Endothelial cell of umbilical vein (primary cell): Measurements from ENCODE around the gene CYFIP2. TPM values are rescaled to one million over a fixed set of nuclear protein-coding genes. Genes with fewer than 3 reads are reported as not detected.

ENCODE experiments used
- BruUV-seq: library from RNA; stranded (reverse); fragments of 400-500 nt; replicated peaks from 2 replicates; lab custom pipeline; 2021; lab: Mats Ljungman, UMichigan
- CTCF ChIA-PET: fragments of 300-600, 350-600 bp; sonication (Branson Sonifier 250); formaldehyde crosslinking; loops from one replicate; lab custom pipeline; 2021; ENCODE audit warnings: antibody characterized with exemption, inconsistent platforms; lab: Charles Lee
- POLR2A ChIA-PET: fragments of 300-600, 350-600 bp; sonication (Branson Sonifier 250); formaldehyde crosslinking; loops from one replicate; lab custom pipeline; 2021; ENCODE audit warnings: antibody characterized with exemption, inconsistent platforms; lab: Charles Lee
- DNase-seq: peaks from one replicate; pipeline ENCODE4 v3.0.0-alpha.2; 2011; ENCODE audit warnings: low read depth, low spot score
- FAIRE-seq: peaks from 2 replicates; lab custom pipeline; 2011; peaks lifted over from hg19 to GRCh38; lab: Jason Lieb, UNC
- H2AFZ ChIP-seq: 2 replicates; pipeline ENCODE4 v1.6.0; 2012; ENCODE audit warnings: low read depth, low read length, control low read depth, inconsistent platforms
- H3K27ac ChIP-seq: 2 replicates; pipeline ENCODE4 v1.5.1; 2011; ENCODE audit warnings: low read depth, mild to moderate bottlenecking, control low read depth, low read length, moderate library complexity; ENCODE audit not compliant: insufficient read depth
- H3K27me3 ChIP-seq, 2 experiments: 2 replicates each; pipeline versions ENCODE4 v1.6.0 to v1.6.1; 2011; ENCODE audit warnings: low read length in 2 of 2, mixed read lengths in 1 of 2; ENCODE audit not compliant: control insufficient read depth in 2 of 2, insufficient read depth in 2 of 2
- H3K36me3 ChIP-seq, 2 experiments: 2 replicates in 1 of 2; 3 replicates in 1 of 2; pipeline ENCODE4 v1.5.1; 2011; ENCODE audit warnings: low read length in 2 of 2, mild to moderate bottlenecking in 1 of 2, moderate library complexity in 1 of 2; ENCODE audit not compliant: control insufficient read depth in 2 of 2, insufficient read depth in 2 of 2; ENCODE audit errors: extremely low read depth in 1 of 2
- H3K4me1 ChIP-seq: 3 replicates; pipeline ENCODE4 v1.5.1; 2011; ENCODE audit warnings: mild to moderate bottlenecking, low read length; ENCODE audit not compliant: control insufficient read depth, insufficient read depth; ENCODE audit errors: extremely low read depth
- H3K4me2 ChIP-seq: 2 replicates; pipeline ENCODE4 v1.6.1; 2011; ENCODE audit warnings: low read length, control low read depth, mixed read lengths; ENCODE audit not compliant: insufficient read depth
- H3K4me3 ChIP-seq, 3 experiments: fragments of 200-600 bp in 1 of 3; sonication (generic), shearing (Covaris generic) in 1 of 3; replicated peaks in 1 of 3; 2 replicates each; pipeline ENCODE4 v1.5.1; 2011 to 2016; ENCODE audit warnings: control low read depth in 3 of 3, low read length in 3 of 3, mild to moderate bottlenecking in 2 of 3, inconsistent platforms in 1 of 3, low read depth in 1 of 3, moderate library complexity in 1 of 3; ENCODE audit not compliant: insufficient read depth in 1 of 3
- H3K79me2 ChIP-seq: 2 replicates; pipeline ENCODE4 v1.6.0; 2012; ENCODE audit warnings: low read length, inconsistent platforms; ENCODE audit not compliant: control insufficient read depth, insufficient read depth
- H3K9ac ChIP-seq: replicated peaks from 2 replicates; pipeline ENCODE3; 2011; ENCODE audit warnings: low read length, control low read depth; ENCODE audit not compliant: insufficient read depth; ENCODE audit errors: extremely low read depth
- H3K9me1 ChIP-seq: replicated peaks from 3 replicates; pipeline ENCODE4 v1.6.0; 2011; ENCODE audit warnings: mild to moderate bottlenecking, low read length; ENCODE audit not compliant: control insufficient read depth, insufficient read depth; ENCODE audit errors: extremely low read depth
- H3K9me3 ChIP-seq: replicated peaks from 2 replicates; pipeline ENCODE4 v1.5.1; 2012; ENCODE audit warnings: low read length, inconsistent platforms; ENCODE audit not compliant: control insufficient read depth, insufficient read depth
- H4K20me1 ChIP-seq: replicated peaks from 2 replicates; pipeline ENCODE3; 2011; ENCODE audit warnings: mild to moderate bottlenecking, low read length; ENCODE audit not compliant: control insufficient read depth, insufficient read depth; ENCODE audit errors: extremely low read depth
- EZH2 ChIP-seq: IDR thresholded peaks from 2 replicates; pipeline ENCODE4 v1.6.1; 2012; ENCODE audit warnings: borderline replicate concordance, low read depth, mild to moderate bottlenecking, moderate library complexity, low read length, inconsistent platforms; ENCODE audit not compliant: severe bottlenecking
- FOS ChIP-seq: IDR thresholded peaks from 2 replicates; pipeline ENCODE4 v1.6.1; 2011; ENCODE audit warnings: mild to moderate bottlenecking, low read length, moderate library complexity, borderline replicate concordance; ENCODE audit not compliant: insufficient read depth
- JUN ChIP-seq: IDR thresholded peaks from 2 replicates; pipeline ENCODE4 v1.6.1; 2011; ENCODE audit warnings: borderline replicate concordance, low read depth; ENCODE audit not compliant: insufficient read length, insufficient read depth
- MYC ChIP-seq: IDR thresholded peaks from one replicate; pipeline ENCODE4 v1.6.1; 2011; ENCODE audit warnings: mild to moderate bottlenecking, low read depth, low read length
- POLR2A ChIP-seq: IDR thresholded peaks from 2 replicates; pipeline ENCODE4 v1.6.1; 2012; ENCODE audit warnings: low read depth, mild to moderate bottlenecking, control low read depth, low read length
- POLR2AphosphoS5 ChIP-seq: IDR thresholded peaks from 2 replicates; pipeline ENCODE4 v1.6.1; 2012; ENCODE audit warnings: low read depth, mild to moderate bottlenecking, control low read depth, low read length, moderate library complexity; ENCODE audit not compliant: insufficient read depth
- dilution Hi-C: fragments of 300-500 bp; cut with MboI; formaldehyde crosslinking; loops from one replicate; pipeline ENCODE4 v1.15.0; 2019; ENCODE audit warnings: low sequenced_read_pairs; ENCODE audit not compliant: extremely low pct_ligation_motif_present
- intact Hi-C: fragments of 100-400 bp; cut with micrococcal nuclease; formaldehyde crosslinking; loops from one replicate; pipeline ENCODE4 v1.10.0; 2022
- polyA plus RNA-seq, 4 experiments: library from polyadenylated mRNA; depleted of rRNA in 3 of 4; stranded (reverse) in 3 of 4; unstranded in 1 of 4; fragments of >200 nt; gene quantifications; 2 replicates each; pipeline versions ENCODE4 v1.2.1 to v1.2.3, GENCODE V29; 2011 to 2012; ENCODE audit warnings: missing spikeins in 1 of 4
- total RNA-seq: library from RNA; stranded (reverse); gene quantifications from 2 replicates; pipeline ENCODE4 v1.2.3, GENCODE V29; 2021
- TF ChIP-seq, protein P1 (sequence below), 2 donors: IDR thresholded peaks; 1 replicate in 1 of 2; 2 replicates in 1 of 2; pipeline ENCODE4 v1.5.1; 2011; ENCODE audit warnings: low read length in 2 of 2, mild to moderate bottlenecking in 2 of 2, moderate library complexity in 2 of 2, control low read depth in 1 of 2, inconsistent platforms in 1 of 2, low read depth in 1 of 2; ENCODE audit not compliant: insufficient read depth in 1 of 2; ENCODE audit errors: extremely low read depth in 1 of 2
- TF ChIP-seq, protein P2 (sequence below): IDR thresholded peaks from 2 replicates; pipeline ENCODE4 v1.6.1; 2011; ENCODE audit not compliant: insufficient read depth, insufficient read length

The CYFIP2 gene
- total and polyA plus RNA-seq, 2 donors (not counting 3 experiments of a cell fraction or from before 2014, with no cell fraction given) = 9.2 to 22.4 TPM

DNA sequence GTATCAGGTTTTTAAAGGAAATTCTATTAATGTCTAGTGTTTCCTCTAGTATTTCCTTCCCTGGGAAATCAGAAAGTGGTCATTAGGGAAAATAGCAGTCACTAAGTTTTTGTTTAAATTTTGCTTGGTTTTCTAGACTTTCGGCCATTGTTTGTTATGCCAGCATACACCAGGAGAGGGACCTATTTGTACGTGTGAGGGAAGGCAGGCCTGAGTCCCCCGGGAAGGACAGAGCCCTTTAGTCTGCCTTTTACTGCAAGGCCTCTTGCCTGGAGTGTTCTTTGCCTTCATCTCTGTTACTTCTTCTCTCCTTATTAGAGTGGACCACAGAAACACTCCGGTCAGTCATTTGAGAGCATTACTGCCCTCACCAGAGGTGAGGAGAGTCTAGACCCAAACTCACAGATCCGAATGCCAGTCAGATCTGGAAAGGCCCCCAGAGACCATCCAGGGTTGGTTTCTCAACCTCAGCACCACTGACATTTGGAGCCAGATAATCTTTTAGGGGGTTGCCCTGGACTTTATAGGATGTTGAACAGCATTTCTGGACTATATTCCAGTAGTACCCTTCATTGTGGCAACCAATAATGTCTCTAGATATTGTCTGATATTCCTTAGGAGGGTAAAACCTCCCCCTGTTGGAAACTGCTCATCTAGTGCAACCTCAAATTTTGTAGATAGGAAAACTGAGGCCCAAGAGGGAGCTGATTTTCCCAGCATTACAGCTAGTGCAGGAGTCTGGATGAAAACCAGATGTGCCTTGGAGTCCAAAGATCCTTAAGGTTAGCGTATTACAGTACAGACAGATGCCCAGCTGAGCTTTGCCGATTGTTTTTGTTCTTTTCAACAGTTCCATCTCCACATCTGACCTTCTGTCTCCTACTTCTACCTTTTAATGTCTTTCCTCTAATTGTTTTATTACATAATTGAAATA, 101.1 kb downstream of the CYFIP2 start:
- Histone ChIP-seq H3K27me3 (no peaks in the 10 kb centered on the region), H3K9ac (no peak overlapping the region), H4K20me1 (no peaks in the 10 kb centered on the region), H3K9me3 (no peaks in the 10 kb centered on the region), H3K4me2 (no peak overlapping the region), H2AFZ (peak overlapping the region; percentile 7), H3K36me3 (no peaks in the 10 kb centered on the region), H3K9me1 (no peaks in the 10 kb centered on the region), H3K79me2 (no peaks in the 10 kb centered on the region), H3K4me1 (no peaks in the 10 kb centered on the region), H3K4me3 (no peak overlapping the region), H3K27ac (no peak overlapping the region)
- TF ChIP-seq EZH2 (no peak), MYC (no peak), FOS (no peak), POLR2A (no peak), POLR2AphosphoS5 (no peak), JUN (no peak)
- TF ChIP-seq, protein P1, sequence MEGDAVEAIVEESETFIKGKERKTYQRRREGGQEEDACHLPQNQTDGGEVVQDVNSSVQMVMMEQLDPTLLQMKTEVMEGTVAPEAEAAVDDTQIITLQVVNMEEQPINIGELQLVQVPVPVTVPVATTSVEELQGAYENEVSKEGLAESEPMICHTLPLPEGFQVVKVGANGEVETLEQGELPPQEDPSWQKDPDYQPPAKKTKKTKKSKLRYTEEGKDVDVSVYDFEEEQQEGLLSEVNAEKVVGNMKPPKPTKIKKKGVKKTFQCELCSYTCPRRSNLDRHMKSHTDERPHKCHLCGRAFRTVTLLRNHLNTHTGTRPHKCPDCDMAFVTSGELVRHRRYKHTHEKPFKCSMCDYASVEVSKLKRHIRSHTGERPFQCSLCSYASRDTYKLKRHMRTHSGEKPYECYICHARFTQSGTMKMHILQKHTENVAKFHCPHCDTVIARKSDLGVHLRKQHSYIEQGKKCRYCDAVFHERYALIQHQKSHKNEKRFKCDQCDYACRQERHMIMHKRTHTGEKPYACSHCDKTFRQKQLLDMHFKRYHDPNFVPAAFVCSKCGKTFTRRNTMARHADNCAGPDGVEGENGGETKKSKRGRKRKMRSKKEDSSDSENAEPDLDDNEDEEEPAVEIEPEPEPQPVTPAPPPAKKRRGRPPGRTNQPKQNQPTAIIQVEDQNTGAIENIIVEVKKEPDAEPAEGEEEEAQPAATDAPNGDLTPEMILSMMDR (IDR thresholded peaks at IDR 0.05; ENCODE audit: extremely low read depth in 1 of 2, insufficient read depth in 1 of 2, low read depth in 1 of 2, low read length in 2 of 2) = peak; percentile 60 to 71
- TF ChIP-seq, protein P2, sequence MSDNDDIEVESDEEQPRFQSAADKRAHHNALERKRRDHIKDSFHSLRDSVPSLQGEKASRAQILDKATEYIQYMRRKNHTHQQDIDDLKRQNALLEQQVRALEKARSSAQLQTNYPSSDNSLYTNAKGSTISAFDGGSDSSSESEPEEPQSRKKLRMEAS = no peak
- dilution Hi-C loops (no loop called here), intact Hi-C loops (loop anchor here (1.0 to 5.0 kb wide), 7 partner anchors 18 to 376 kb away; partner anchors contain the start of gene LSM11)
- FAIRE-seq (peak; percentile 92), DNase-seq (peak; percentile 70)
- POLR2A ChIA-PET = no interaction called here
- no TSS peak for BruUV-seq
- CTCF ChIA-PET = interaction anchor here (0.6 to 1.4 kb wide), 8 partner anchors 15 to 376 kb away, joined by 3 to 8 read pairs (median 3); partner anchors contain the start of gene LSM11
